H1 (cell line): Measurements from ENCODE around the gene GPC6. TPM values are rescaled to one million over a fixed set of nuclear protein-coding genes. Genes with fewer than 3 reads are reported as not detected.

Experiments used
- CTCF ChIA-PET: fragments of 300-600 bp; sonication (Branson Sonifier 250); formaldehyde crosslinking; loops from one replicate; lab custom pipeline; 2021; ENCODE audit not compliant: partially characterized antibody; lab: Charles Lee
- POLR2A ChIA-PET: fragments of 300-600 bp; sonication (Branson Sonifier 250); formaldehyde crosslinking; loops from one replicate; lab custom pipeline; 2021; ENCODE audit warnings: inconsistent platforms; ENCODE audit not compliant: partially characterized antibody; lab: Charles Lee
- DNase-seq, 2 experiments: peaks; one replicate each; pipeline versions ENCODE4 v3.0.0 to v3.0.0-alpha.2; 2010 to 2022; ENCODE audit warnings: low spot score in 2 of 2, low read depth in 1 of 2, mixed read lengths in 1 of 2
- FAIRE-seq: peaks from 2 replicates; lab custom pipeline; 2011; peaks lifted over from hg19 to GRCh38; lab: Jason Lieb, UNC
- H2AFZ ChIP-seq: 2 replicates; pipeline ENCODE4 v1.8.1; 2012; ENCODE audit warnings: low read length, inconsistent platforms
- H2AK5ac ChIP-seq: 2 replicates; pipeline ENCODE4 v1.6.1; 2013; ENCODE audit warnings: low read depth, low read length
- H2BK120ac ChIP-seq: replicated peaks from 2 replicates; pipeline ENCODE3; 2013; ENCODE audit warnings: low read depth, low read length, inconsistent platforms
- H2BK12ac ChIP-seq: 2 replicates; pipeline ENCODE4 v1.6.1; 2013; ENCODE audit warnings: low read depth, low read length
- H2BK15ac ChIP-seq: 2 replicates; pipeline ENCODE4 v1.6.1; 2013; ENCODE audit warnings: low read length
- H2BK20ac ChIP-seq: 2 replicates; pipeline ENCODE4 v1.6.1; 2013; ENCODE audit warnings: low read length
- H2BK5ac ChIP-seq: 2 replicates; pipeline ENCODE4 v1.6.1; 2013; ENCODE audit warnings: low read depth, low read length
- H3K14ac ChIP-seq: 2 replicates; pipeline ENCODE4 v1.6.1; 2013; ENCODE audit warnings: inconsistent platforms; ENCODE audit not compliant: insufficient read length
- H3K18ac ChIP-seq: 2 replicates; pipeline ENCODE4 v1.6.1; 2013; ENCODE audit warnings: low read length; ENCODE audit errors: extremely low read depth
- H3K23ac ChIP-seq: 2 replicates; pipeline ENCODE4 v1.6.1; 2013; ENCODE audit warnings: inconsistent platforms; ENCODE audit not compliant: insufficient read length
- H3K23me2 ChIP-seq: 2 replicates; pipeline ENCODE4 v1.6.1; 2013; ENCODE audit warnings: low read depth, low read length
- H3K27ac ChIP-seq: 2 replicates; pipeline ENCODE4 v1.6.1; 2011; ENCODE audit warnings: low read depth, low read length, inconsistent platforms
- H3K27me3 ChIP-seq, 4 experiments: replicated peaks in 1 of 4; 1 replicate in 1 of 4; 2 replicates in 3 of 4; pipeline versions ENCODE4 v1.6.1 to v1.8.1; 2011 to 2013; ENCODE audit warnings: low read length in 3 of 4, mild to moderate bottlenecking in 3 of 4, inconsistent platforms in 2 of 4, mixed read lengths in 2 of 4, moderate library complexity in 1 of 4; ENCODE audit not compliant: control insufficient read depth in 3 of 4, insufficient read depth in 3 of 4; ENCODE audit errors: extremely low read depth in 1 of 4
- H3K36me3 ChIP-seq, 4 experiments: 2 replicates each; pipeline versions ENCODE4 v1.6.1 to v1.8.1; 2011 to 2013; ENCODE audit warnings: mild to moderate bottlenecking in 4 of 4, low read length in 3 of 4, moderate library complexity in 2 of 4, control low read depth in 1 of 4, inconsistent platforms in 1 of 4; ENCODE audit not compliant: insufficient read depth in 4 of 4, control insufficient read depth in 2 of 4
- H3K4ac ChIP-seq: replicated peaks from 2 replicates; pipeline ENCODE3; 2013; ENCODE audit warnings: low read length, low read depth, mixed read lengths, inconsistent platforms; ENCODE audit not compliant: insufficient read length
- H3K4me1 ChIP-seq, 4 experiments: replicated peaks in 1 of 4; 1 replicate in 1 of 4; 2 replicates in 3 of 4; pipeline versions ENCODE4 v1.6.1 to v1.8.1; 2011 to 2013; ENCODE audit warnings: low read length in 3 of 4, inconsistent platforms in 2 of 4, mixed read lengths in 1 of 4; ENCODE audit not compliant: insufficient read depth in 4 of 4, control insufficient read depth in 3 of 4
- H3K4me2 ChIP-seq, 2 experiments: 2 replicates each; pipeline versions ENCODE4 v1.6.1 to v1.8.1; 2011 to 2013; ENCODE audit warnings: low read depth in 2 of 2, low read length in 2 of 2, control low read depth in 1 of 2, inconsistent platforms in 1 of 2, mild to moderate bottlenecking in 1 of 2; ENCODE audit not compliant: insufficient read depth in 1 of 2
- H3K4me3 ChIP-seq, 4 experiments: fragments of 200-600, 300-600 bp in 1 of 4; sonication (generic), shearing (Covaris generic), sonication (Bioruptor Twin) in 1 of 4; 2 replicates each; pipeline versions ENCODE4 v1.5.1 to v1.8.1; 2011 to 2016; ENCODE audit warnings: low read length in 4 of 4, low read depth in 3 of 4, control low read depth in 2 of 4, inconsistent platforms in 2 of 4, mild to moderate bottlenecking in 2 of 4, mixed read lengths in 1 of 4, moderate library complexity in 1 of 4; ENCODE audit not compliant: insufficient read depth in 2 of 4; ENCODE audit errors: extremely low read depth in 1 of 4
- H3K56ac ChIP-seq: replicated peaks from 2 replicates; pipeline ENCODE3; 2013; ENCODE audit warnings: low read depth, mild to moderate bottlenecking, mixed read lengths, low read length, inconsistent platforms; ENCODE audit not compliant: insufficient read length
- H3K79me1 ChIP-seq: 2 replicates; pipeline ENCODE4 v1.6.1; 2013; ENCODE audit warnings: low read depth, low read length, control low read depth
- H3K79me2 ChIP-seq, 2 experiments: 2 replicates each; pipeline versions ENCODE4 v1.6.1 to v1.8.1; 2012 to 2013; ENCODE audit warnings: low read length in 2 of 2, mild to moderate bottlenecking in 2 of 2, inconsistent platforms in 1 of 2; ENCODE audit not compliant: insufficient read depth in 2 of 2, control insufficient read depth in 1 of 2
- H3K9ac ChIP-seq, 4 experiments: replicated peaks in 1 of 4; 1 replicate in 1 of 4; 2 replicates in 3 of 4; pipeline versions ENCODE4 v1.6.1 to v1.8.1; 2011 to 2013; ENCODE audit warnings: low read depth in 3 of 4, low read length in 3 of 4, control low read depth in 2 of 4, mild to moderate bottlenecking in 2 of 4, moderate library complexity in 2 of 4, inconsistent platforms in 1 of 4; ENCODE audit errors: extremely low read depth in 1 of 4
- H3K9me3 ChIP-seq, 2 experiments: 2 replicates each; pipeline versions ENCODE4 v1.6.1 to v1.8.1; 2012 to 2013; ENCODE audit warnings: mild to moderate bottlenecking in 2 of 2, moderate library complexity in 2 of 2, control low read depth in 1 of 2, inconsistent platforms in 1 of 2, low read depth in 1 of 2, low read length in 1 of 2, mixed read lengths in 1 of 2; ENCODE audit not compliant: insufficient read depth in 2 of 2
- H4K20me1 ChIP-seq, 2 experiments: replicated peaks in 1 of 2; 2 replicates each; pipeline versions ENCODE3 to v1.8.1; 2011 to 2013; ENCODE audit warnings: inconsistent platforms in 2 of 2, low read length in 2 of 2, mild to moderate bottlenecking in 1 of 2; ENCODE audit not compliant: insufficient read depth in 2 of 2, control insufficient read depth in 1 of 2
- H4K5ac ChIP-seq: 2 replicates; pipeline ENCODE4 v1.6.1; 2013; ENCODE audit warnings: low read length, low read depth, mixed read lengths, inconsistent platforms; ENCODE audit not compliant: insufficient read length
- H4K8ac ChIP-seq: 2 replicates; pipeline ENCODE4 v1.8.0; 2013; ENCODE audit warnings: mild to moderate bottlenecking, moderate library complexity, low read length, inconsistent platforms; ENCODE audit not compliant: insufficient read depth; ENCODE audit errors: extremely low read depth
- H4K91ac ChIP-seq: replicated peaks from 2 replicates; pipeline ENCODE3; 2013; ENCODE audit warnings: low read length, mixed read lengths, inconsistent platforms; ENCODE audit not compliant: insufficient read length
- ASH2L ChIP-seq: fragments of 200-600, 300-600 bp; sonication (generic); IDR thresholded peaks from one replicate; pipeline ENCODE4 v1.7.1; 2017; ENCODE audit warnings: low read length
- FOSL1 ChIP-seq: IDR thresholded peaks from 2 replicates; pipeline ENCODE4 v1.6.1; 2011; ENCODE audit warnings: mild to moderate bottlenecking, low read depth, low read length, moderate library complexity; ENCODE audit not compliant: insufficient read depth
- JUND ChIP-seq: IDR thresholded peaks from 2 replicates; pipeline ENCODE4 v1.6.1; 2011; ENCODE audit warnings: mild to moderate bottlenecking, improper control_type of control experiment, low read length
- KDM5A ChIP-seq: fragments of 200-600 bp; IDR thresholded peaks from 2 replicates; pipeline ENCODE4 v1.7.1; 2012; ENCODE audit warnings: mild to moderate bottlenecking, low read length, inconsistent platforms, mixed read lengths
- NANOG ChIP-seq: IDR thresholded peaks from 2 replicates; pipeline ENCODE4 v1.6.1; 2011; ENCODE audit warnings: low read length, low read depth, mild to moderate bottlenecking, inconsistent platforms; ENCODE audit not compliant: insufficient read depth, poor library complexity, severe bottlenecking
- RXRA ChIP-seq: IDR thresholded peaks from 2 replicates; pipeline ENCODE4 v1.6.1; 2011; ENCODE audit warnings: low read depth, mild to moderate bottlenecking, low read length, moderate library complexity; ENCODE audit not compliant: insufficient read depth
- TAF1 ChIP-seq: IDR thresholded peaks from 2 replicates; pipeline ENCODE4 v1.6.1; 2011; ENCODE audit warnings: mild to moderate bottlenecking, low read depth, low read length
- TAF7 ChIP-seq: optimal IDR thresholded peaks from 2 replicates; pipeline ENCODE3; 2011; ENCODE audit warnings: low read depth, mild to moderate bottlenecking, inconsistent platforms, low read length, moderate library complexity, borderline replicate concordance
- WGBS, 2 experiments: shearing (Covaris generic) in 1 of 2; methylation state at CpG; one replicate each; pipeline versions ENCODE4 v1.1.6 to v1.1.7; 2013 to 2015; ENCODE audit warnings: low lambda C conversion rate in 2 of 2, mixed read lengths in 2 of 2, inconsistent platforms in 1 of 2, low coverage in 1 of 2, missing lambda C conversion rate in 1 of 2; ENCODE audit not compliant: insufficient replicate concordance in 2 of 2, insufficient coverage in 1 of 2, insufficient read length in 1 of 2; ENCODE audit errors: extremely low coverage in 1 of 2, missing lambda C conversion rate in 1 of 2; 5-methylcytosine and 5-hydroxymethylcytosine counted together
- polyA plus RNA-seq, 7 experiments: library from polyadenylated mRNA; depleted of rRNA in 3 of 7; stranded (reverse) in 5 of 7; unstranded in 2 of 7; fragments of >200 nt in 5 of 7; fragments of 200-250 nt in 2 of 7; gene quantifications; 1 replicate in 5 of 7; 2 replicates in 1 of 7; 4 replicates in 1 of 7; pipeline versions ENCODE4 v1.2.1 to v1.2.3, GENCODE V29; 2011 to 2013; ENCODE audit warnings: missing spikeins in 2 of 7, mixed read lengths in 2 of 7
- total RNA-seq: library from RNA; stranded (reverse); fragmentation: NEBNext Ultra II Directional; extraction: Animal tissue kit (Norgen Biotek cat#: 25700); gene quantifications from 2 replicates; pipeline ENCODE4 v1.2.1, GENCODE V29; 2021
- TF ChIP-seq, protein P1 (sequence below): IDR thresholded peaks from 2 replicates; pipeline ENCODE4 v1.6.1; 2012; ENCODE audit warnings: inconsistent platforms
- TF ChIP-seq, protein P2 (sequence below): IDR thresholded peaks from 2 replicates; pipeline ENCODE4 v1.6.1; 2012; ENCODE audit warnings: inconsistent platforms

The GPC6 gene
- total and polyA plus RNA-seq, 2 of the 8 experiments (the other 6 are each of a cell fraction or from before 2014, with no cell fraction given), result 5.4 to 12.0 TPM

GRCh38 chr13:94204946-94205345, 978.3 kb downstream of the GPC6 start:
- H2BK15ac ChIP-seq, result no peak overlapping the region
- no peaks in the 10 kb centered on the region for H3K27me3 ChIP-seq
- no peak overlapping the region for H4K8ac ChIP-seq
- H3K27ac ChIP-seq, result no peak overlapping the region
- H3K4me1 ChIP-seq, result no peaks in the 10 kb centered on the region
- no peak overlapping the region for H3K23ac ChIP-seq
- no peaks in the 10 kb centered on the region for H3K23me2 ChIP-seq
- H3K56ac ChIP-seq, result no peak overlapping the region
- H3K79me1 ChIP-seq, result no peaks in the 10 kb centered on the region
- no peak overlapping the region for H3K18ac ChIP-seq
- H4K91ac ChIP-seq, result no peak overlapping the region
- CTCF ChIA-PET, result interaction anchor here (0.8 to 2.7 kb wide), 2 partner anchors 11 to 13 kb away, joined by 3 to 15 read pairs; no protein-coding TSS in a partner anchor
- no peak overlapping the region for H2AK5ac ChIP-seq
- no peak overlapping the region for H3K9ac ChIP-seq
- no peak overlapping the region for H3K14ac ChIP-seq
- no peak overlapping the region for H2BK20ac ChIP-seq
- no peaks in the 10 kb centered on the region for H3K36me3 ChIP-seq
- TF ChIP-seq NANOG (no peak), KDM5A (no peak), RXRA (no peak), TAF7 (no peak), FOSL1 (no peak), TAF1 (no peak), ASH2L (no peak), JUND (no peak)
- TF ChIP-seq, protein P1, sequence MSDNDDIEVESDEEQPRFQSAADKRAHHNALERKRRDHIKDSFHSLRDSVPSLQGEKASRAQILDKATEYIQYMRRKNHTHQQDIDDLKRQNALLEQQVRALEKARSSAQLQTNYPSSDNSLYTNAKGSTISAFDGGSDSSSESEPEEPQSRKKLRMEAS, result no peak
- TF ChIP-seq, protein P2, sequence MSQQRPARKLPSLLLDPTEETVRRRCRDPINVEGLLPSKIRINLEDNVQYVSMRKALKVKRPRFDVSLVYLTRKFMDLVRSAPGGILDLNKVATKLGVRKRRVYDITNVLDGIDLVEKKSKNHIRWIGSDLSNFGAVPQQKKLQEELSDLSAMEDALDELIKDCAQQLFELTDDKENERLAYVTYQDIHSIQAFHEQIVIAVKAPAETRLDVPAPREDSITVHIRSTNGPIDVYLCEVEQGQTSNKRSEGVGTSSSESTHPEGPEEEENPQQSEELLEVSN, result no peak
- FAIRE-seq (no peak), DNase-seq (no peak)
- H2BK12ac ChIP-seq, result no peak overlapping the region
- no peak overlapping the region for H2AFZ ChIP-seq
- WGBS, 2 experiments, result 94% methylated on average over 2 of the region's 2 CpGs; no CpG with 5 or more reads in 1 of the 2 experiments
- H2BK120ac ChIP-seq, result no peak overlapping the region
- no peak overlapping the region for H3K4ac ChIP-seq
- no peak overlapping the region for H3K4me2 ChIP-seq
- H3K4me3 ChIP-seq, result no peak overlapping the region
- H4K20me1 ChIP-seq, result no peaks in the 10 kb centered on the region
- H3K9me3 ChIP-seq, result no peaks in the 10 kb centered on the region
- no peak overlapping the region for H4K5ac ChIP-seq
- POLR2A ChIA-PET, result no interaction called here
- H3K79me2 ChIP-seq, result no peaks in the 10 kb centered on the region
- no peak overlapping the region for H2BK5ac ChIP-seq
